ENCODE data around the gene ISX.

DNA sequence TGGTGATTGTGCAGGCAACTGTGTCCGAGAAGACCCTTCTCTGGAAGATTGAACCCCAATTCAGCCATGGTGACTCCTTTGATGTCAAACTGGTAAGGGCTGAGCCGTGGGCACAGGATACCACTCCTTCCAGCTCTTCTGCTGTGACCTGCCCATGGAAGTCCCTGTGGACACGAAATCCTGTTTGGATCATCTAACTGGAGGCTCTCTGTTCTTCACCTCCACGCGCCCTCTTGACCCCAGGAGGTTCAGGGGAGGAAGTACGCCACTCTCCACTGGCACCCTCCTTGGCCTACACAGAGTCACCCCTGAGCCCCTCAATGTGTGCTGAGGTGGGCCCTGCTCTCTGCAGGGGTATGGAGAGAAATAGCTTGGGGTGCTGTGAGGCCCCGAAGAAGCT, 810 bp downstream of the ISX start:
- no peak for TF ChIP-seq CTCF (IDR thresholded peaks at IDR 0.05)
- no peak for TF ChIP-seq ZFX (IDR thresholded peaks at IDR 0.05; ENCODE audit: borderline replicate concordance)
